Muscle of leg (tissue), 11 donors: Measurements from ENCODE around the gene SHISA4. TPM values are rescaled to one million over a fixed set of nuclear protein-coding genes. Genes with fewer than 3 reads are reported as not detected.

Source experiments
- DNase-seq: peaks from one replicate; pipeline ENCODE4 v3.0.0; 2013
- H3K27ac ChIP-seq: one replicate; pipeline ENCODE4 v1.5.1; 2013; ENCODE audit warnings: mild to moderate bottlenecking, low read length, control low read depth
- H3K27me3 ChIP-seq: one replicate; pipeline ENCODE4 v1.6.1; 2013; ENCODE audit warnings: low read length; ENCODE audit not compliant: control insufficient read depth, insufficient read depth
- H3K36me3 ChIP-seq: one replicate; pipeline ENCODE4 v1.6.1; 2013; ENCODE audit warnings: low read length; ENCODE audit not compliant: control insufficient read depth, insufficient read depth
- H3K4me1 ChIP-seq: one replicate; pipeline ENCODE4 v1.6.1; 2013; ENCODE audit warnings: low read length; ENCODE audit not compliant: control insufficient read depth, insufficient read depth
- H3K4me3 ChIP-seq: one replicate; pipeline ENCODE4 v1.5.1; 2013; ENCODE audit warnings: low read length, control low read depth
- H3K9me3 ChIP-seq: replicated peaks from 2 replicates; pipeline ENCODE4 v1.6.1; 2013; ENCODE audit warnings: low read depth, low read length; ENCODE audit not compliant: control insufficient read depth
- WGBS: methylation state at CpG from one replicate; pipeline ENCODE4 v1.1.5; 2013; ENCODE audit warnings: missing lambda C conversion rate; ENCODE audit not compliant: insufficient coverage; 5-methylcytosine and 5-hydroxymethylcytosine counted together
- polyA plus RNA-seq, 8 donors: library from polyadenylated mRNA; unstranded; fragments of 120-200 nt; gene quantifications; one replicate each; pipeline versions ENCODE4 v1.2.1 to v1.2.3, GENCODE V29; 2013; ENCODE audit warnings: inconsistent platforms in 1 of 8, low replicate concordance in 1 of 8; ENCODE audit not compliant: insufficient read length in 8 of 8, insufficient read depth in 1 of 8
- total RNA-seq: library from RNA; stranded (reverse); fragments of 120-200 nt; gene quantifications from one replicate; pipeline ENCODE4 v1.2.4, GENCODE V29; 2013

Gene SHISA4
- total and polyA plus RNA-seq, 9 donors = 41.5 to 91.9 (median 71.6) TPM

DNA sequence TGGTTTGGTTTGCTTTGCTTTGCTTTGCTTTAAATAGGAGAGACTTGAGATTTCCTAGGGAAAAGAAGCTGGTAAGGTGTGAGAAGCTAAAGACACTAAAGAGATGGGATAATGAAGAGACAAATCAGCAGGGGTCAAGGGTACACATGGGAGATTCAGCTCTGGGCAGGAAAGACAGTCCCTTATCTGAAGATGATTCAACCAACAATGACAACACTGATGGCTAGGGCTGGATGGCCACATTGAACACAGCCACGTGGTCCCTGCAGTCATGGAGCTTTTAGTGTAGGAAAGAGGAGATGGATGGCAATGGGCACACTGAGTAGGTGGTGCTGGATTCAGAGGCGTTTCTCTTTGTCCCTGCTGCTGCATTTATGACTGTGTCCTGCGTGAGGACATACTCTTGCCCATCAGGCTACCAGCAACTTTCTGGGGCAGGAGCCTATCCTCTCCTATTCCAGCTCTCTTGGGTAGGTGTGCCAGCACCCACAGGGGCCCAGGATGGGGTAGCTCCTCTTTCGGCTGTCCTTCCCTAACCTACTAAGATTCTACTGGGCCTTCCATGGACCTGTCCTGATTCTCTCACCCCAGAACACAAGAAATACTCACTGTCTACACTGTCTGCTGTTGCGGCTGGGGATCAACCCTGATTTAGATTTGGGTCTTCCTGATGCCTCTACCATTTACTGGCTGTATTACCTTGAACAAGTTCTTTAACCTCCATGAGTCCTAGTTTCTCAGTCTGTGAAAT, 1.4 kb upstream of the SHISA4 start:
- DNase-seq = no peak
- peaks cover 75% of the 10 kb centered on the region for H3K4me1 ChIP-seq
- peak overlapping the region; percentile 83 for H3K27ac ChIP-seq
- no peak overlapping the region for H3K4me3 ChIP-seq
- peaks cover 13% of the 10 kb centered on the region for H3K36me3 ChIP-seq
- WGBS = 78% methylated on average over 5 of the region's 5 CpGs
- H3K27me3 ChIP-seq = peaks cover 20% of the 10 kb centered on the region
- H3K9me3 ChIP-seq = no peaks in the 10 kb centered on the region

DNA sequence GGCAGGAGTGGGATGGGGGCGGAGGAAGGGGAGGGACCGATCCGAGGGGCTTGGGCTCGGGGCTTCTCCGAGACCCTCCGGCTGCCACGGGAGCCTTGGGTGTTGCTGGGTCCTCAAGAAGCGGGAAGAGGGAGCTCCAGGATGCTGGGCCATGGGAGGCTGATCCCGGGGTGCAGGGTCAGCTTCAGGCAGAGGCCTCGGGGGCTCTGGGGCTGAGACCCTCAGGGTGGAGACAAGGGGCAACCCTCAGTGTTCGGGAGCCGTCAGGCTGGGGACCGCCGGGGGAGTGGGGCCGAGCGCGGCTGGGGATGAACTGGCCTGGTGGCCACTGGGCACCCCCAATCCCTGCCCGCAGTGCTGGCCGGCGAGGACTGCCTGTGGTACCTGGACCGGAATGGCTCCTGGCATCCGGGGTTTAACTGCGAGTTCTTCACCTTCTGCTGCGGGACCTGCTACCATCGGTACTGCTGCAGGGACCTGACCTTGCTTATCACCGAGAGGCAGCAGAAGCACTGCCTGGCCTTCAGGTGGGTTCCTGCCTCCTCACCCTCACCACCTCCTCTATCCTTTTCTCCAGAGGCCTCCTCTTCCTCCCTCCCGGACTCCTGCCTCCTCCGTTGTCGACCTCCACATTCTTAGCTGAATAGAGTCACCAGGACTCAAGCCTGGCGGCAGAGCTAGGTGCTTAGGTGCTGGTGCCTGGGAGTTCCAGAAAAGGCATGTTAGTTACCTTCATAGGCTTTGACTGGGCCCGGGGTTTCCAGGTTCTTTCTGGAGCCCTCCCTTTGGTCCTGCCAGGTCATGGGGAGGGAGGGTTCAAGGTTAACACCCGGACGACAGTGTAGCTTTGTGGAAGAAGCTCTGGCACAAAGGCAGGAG, 631 bp downstream of the SHISA4 start:
- Histone ChIP-seq H3K4me1 (peaks cover 57% of the 10 kb centered on the region), H3K9me3 (no peaks in the 10 kb centered on the region), H3K4me3 (peak overlapping the region; percentile 76), H3K27ac (peak overlapping the region; percentile 20), H3K27me3 (peaks cover 20% of the 10 kb centered on the region), H3K36me3 (peaks cover 15% of the 10 kb centered on the region)
- no peak for DNase-seq
- WGBS = 12% methylated on average over 27 of the region's 33 CpGs

DNA sequence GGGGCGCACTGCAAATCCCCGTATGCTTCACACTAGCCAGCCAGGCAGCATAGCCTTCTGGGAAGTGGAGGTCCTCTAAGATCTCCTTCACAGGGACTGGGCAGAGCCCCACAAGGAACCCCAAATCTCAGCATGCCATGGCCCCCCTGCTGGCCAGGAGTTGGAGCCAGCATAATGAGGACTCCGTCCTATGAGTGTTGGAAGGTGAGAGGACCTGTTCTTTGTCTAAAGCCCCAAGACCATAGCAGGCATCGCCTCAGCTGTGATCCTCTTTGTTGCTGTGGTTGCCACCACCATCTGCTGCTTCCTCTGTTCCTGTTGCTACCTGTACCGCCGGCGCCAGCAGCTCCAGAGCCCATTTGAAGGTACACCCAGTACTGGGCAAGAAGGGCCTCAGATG, 1.5 kb downstream of the SHISA4 start:
- no peak for DNase-seq
- H3K9me3 ChIP-seq = no peaks in the 10 kb centered on the region
- H3K4me1 ChIP-seq = peaks cover 48% of the 10 kb centered on the region
- 80% methylated on average over 1 of the region's 7 CpGs for WGBS
- H3K4me3 ChIP-seq = no peak overlapping the region
- H3K27me3 ChIP-seq = peaks cover 20% of the 10 kb centered on the region
- H3K27ac ChIP-seq = no peak overlapping the region
- H3K36me3 ChIP-seq = peaks cover 15% of the 10 kb centered on the region

DNA sequence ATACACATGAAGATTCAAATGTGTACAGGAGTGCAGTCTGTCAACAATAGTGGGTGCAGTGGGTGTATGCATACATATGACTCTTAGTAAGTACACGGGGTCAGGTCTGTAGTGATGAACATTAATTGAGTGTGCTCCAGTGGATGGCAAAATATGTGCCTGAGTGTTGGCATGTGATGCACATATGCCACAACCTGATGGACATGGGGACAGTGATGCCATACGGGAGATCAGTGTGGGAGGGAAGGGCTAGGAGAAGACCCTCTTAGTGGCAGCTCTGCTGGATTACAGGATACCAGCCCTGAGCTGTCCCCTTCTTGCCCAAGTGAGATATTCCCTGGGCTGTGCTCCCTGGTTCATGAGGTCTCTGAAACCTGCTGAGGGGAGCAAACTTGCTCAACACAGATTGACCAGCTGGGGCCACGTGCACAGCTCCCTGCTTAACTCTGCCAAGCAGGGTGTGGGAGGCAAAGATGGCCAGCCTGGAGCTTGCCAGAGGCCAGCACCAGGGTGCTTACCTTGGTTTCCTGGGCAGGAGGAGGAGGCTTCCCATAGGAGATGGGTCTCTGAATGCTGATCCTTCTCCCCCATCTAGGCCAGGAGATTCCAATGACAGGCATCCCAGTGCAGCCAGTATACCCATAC, 2.2 kb downstream of the SHISA4 start:
- peaks cover 15% of the 10 kb centered on the region for H3K36me3 ChIP-seq
- no peak overlapping the region for H3K4me3 ChIP-seq
- no peak for DNase-seq
- H3K27ac ChIP-seq = no peak overlapping the region
- no peaks in the 10 kb centered on the region for H3K9me3 ChIP-seq
- peaks cover 42% of the 10 kb centered on the region for H3K4me1 ChIP-seq
- peaks cover 18% of the 10 kb centered on the region for H3K27me3 ChIP-seq
- 93% methylated on average over 2 of the region's 3 CpGs for WGBS

DNA sequence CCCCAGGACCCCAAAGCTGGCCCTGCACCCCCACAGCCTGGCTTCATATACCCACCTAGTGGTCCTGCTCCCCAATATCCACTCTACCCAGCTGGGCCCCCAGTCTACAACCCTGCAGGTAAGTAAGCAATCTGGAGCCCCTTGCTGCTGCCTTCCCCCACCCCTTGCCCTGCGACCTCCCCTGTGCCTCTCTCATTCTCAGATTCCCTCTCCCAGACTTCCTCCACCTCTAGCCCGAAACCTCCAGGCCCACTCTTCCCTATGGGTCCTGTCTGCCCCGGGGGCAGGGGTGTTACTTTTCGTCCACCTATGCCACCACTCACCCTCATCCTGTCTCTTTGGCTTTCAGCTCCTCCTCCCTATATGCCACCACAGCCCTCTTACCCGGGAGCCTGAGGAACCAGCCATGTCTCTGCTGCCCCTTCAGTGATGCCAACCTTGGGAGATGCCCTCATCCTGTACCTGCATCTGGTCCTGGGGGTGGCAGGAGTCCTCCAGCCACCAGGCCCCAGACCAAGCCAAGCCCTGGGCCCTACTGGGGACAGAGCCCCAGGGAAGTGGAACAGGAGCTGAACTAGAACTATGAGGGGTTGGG, 2.9 kb downstream of the SHISA4 start:
- H3K27me3 ChIP-seq = peaks cover 16% of the 10 kb centered on the region
- DNase-seq = no peak
- H3K27ac ChIP-seq = no peak overlapping the region
- H3K4me3 ChIP-seq = no peak overlapping the region
- 85% methylated on average over 5 of the region's 5 CpGs for WGBS
- H3K36me3 ChIP-seq = peaks cover 15% of the 10 kb centered on the region
- no peaks in the 10 kb centered on the region for H3K9me3 ChIP-seq
- H3K4me1 ChIP-seq = peaks cover 40% of the 10 kb centered on the region

DNA sequence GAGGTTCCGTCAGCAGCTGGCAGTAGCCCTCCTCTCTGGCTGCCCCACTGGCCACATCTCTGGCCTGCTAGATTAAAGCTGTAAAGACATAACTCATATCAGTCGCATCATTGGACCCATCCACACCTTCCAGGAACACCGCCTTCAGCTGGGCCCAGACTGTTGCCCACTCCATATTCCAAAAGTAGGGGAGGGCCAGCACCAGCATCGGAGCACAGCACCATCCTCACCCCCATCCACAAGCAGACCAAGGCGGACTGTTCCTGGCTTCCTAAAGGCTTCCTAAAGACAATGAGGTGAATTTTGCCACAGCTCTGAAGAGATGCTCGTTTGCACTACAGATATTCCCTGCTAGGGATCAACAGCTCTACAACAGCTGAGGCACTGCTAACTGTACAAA, 3.5 kb downstream of the SHISA4 start:
- Histone ChIP-seq H3K27ac (no peak overlapping the region), H3K36me3 (peaks cover 15% of the 10 kb centered on the region), H3K4me3 (no peak overlapping the region), H3K27me3 (peaks cover 15% of the 10 kb centered on the region), H3K4me1 (peaks cover 38% of the 10 kb centered on the region), H3K9me3 (no peaks in the 10 kb centered on the region)
- 84% methylated on average over 3 of the region's 6 CpGs for WGBS
- no peak for DNase-seq

DNA sequence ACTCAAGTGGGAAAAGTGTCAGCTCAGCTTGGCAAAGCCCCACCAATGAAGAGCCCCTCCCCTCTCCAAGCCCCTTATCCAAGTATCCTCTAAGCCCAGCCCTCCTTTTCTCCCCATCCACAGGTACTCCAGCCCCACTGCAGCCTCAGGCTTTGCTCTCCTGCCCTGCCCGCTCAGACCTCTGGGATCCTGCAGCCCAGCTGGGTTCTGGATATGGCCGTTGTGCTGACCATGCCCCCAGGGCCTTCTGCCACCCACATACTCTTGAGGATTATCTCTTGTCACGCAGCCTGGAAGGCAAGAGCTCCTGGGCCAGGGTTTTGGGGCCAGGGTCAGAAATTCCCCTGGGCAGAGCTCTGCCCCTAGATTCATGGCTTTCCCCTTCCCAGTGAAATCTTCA, 4.7 kb downstream of the SHISA4 start:
- H3K36me3 ChIP-seq = peaks cover 15% of the 10 kb centered on the region

DNA sequence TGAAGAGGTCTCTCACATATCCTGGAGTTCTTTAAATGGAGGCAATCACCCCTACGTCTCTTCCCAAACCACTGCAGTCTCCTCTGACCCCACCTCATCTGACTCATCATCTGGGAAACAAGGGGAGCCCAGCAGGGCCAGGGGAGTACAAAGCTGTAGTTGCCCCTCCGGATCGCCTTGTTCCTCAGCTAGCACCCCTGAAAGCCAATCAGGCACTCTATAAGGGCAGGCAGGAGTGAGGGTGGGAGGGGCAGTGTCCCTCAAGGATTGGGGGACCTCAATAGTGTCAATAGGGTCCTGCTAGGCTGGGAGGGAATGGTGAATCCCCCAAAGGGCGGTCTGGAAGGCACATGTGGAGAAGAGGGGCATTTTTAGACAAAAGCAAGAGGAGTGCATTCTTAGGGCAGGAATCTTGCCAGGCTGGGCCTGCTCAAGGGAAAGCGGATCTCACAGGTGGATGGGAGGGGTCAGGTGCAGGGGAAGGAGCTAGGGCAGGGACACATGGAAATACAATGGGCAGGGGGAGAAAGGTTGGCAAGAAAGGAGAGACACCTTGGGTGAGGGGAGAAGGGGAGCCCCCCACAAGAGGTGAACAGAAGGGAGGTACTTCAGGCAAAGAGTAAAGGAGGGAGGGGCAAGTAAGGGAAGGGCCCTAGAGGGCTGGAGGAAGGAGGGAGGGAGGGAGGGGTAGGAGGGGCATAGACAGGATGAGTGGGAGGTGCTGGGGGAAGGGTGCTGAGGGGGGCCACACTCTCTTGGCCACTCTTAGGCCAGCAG, 5.8 kb downstream of the SHISA4 start:
- Histone ChIP-seq H3K4me3 (no peak overlapping the region), H3K4me1 (peaks cover 18% of the 10 kb centered on the region), H3K36me3 (peaks cover 15% of the 10 kb centered on the region), H3K27ac (no peak overlapping the region), H3K9me3 (no peaks in the 10 kb centered on the region), H3K27me3 (no peaks in the 10 kb centered on the region)
- no peak for DNase-seq
- WGBS = 66% methylated on average over 3 of the region's 5 CpGs

More for the DNA sequence above, 4.7 kb downstream of the SHISA4 start:
- H3K4me1 ChIP-seq = peaks cover 25% of the 10 kb centered on the region
- DNase-seq = no peak
- H3K27me3 ChIP-seq = peaks cover 5% of the 10 kb centered on the region
- H3K27ac ChIP-seq = no peak overlapping the region
- no peaks in the 10 kb centered on the region for H3K9me3 ChIP-seq
- WGBS = 34% methylated on average over 2 of the region's 3 CpGs
- H3K4me3 ChIP-seq = no peak overlapping the region

DNA sequence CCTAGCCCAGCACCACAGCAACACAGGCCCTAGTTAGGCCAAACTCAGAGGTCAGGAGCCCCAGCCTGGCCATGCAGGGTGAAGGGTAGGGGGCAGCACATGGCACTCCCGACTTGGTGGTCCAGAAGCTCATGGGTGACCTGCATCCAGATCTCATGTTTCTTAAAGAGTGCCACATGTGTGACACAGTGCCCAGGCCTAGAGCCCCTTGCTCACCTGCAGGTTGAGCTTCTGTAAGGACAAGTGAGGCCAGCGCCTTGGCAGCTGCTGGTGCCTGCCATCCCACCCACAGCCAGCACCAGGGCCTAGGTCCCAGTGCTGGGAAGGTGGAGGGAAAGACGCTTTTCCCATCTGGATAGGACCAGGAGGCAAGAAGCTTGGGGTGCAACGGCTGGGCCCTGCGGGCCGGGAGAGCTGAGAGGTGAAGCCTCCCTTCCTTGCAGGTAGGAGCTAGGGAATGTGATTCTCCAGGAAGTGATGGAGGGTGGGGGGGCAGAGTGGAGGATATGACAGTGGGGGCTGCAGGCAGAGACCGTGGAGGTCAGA, 6.5 kb downstream of the SHISA4 start:
- no peak for DNase-seq
- H3K4me3 ChIP-seq = no peak overlapping the region
- H3K4me1 ChIP-seq = peaks cover 14% of the 10 kb centered on the region
- peaks cover 14% of the 10 kb centered on the region for H3K36me3 ChIP-seq
- 77% methylated on average over 7 of the region's 7 CpGs for WGBS
- no peaks in the 10 kb centered on the region for H3K9me3 ChIP-seq
- H3K27me3 ChIP-seq = no peaks in the 10 kb centered on the region
- no peak overlapping the region for H3K27ac ChIP-seq
